Thyroid gland (tissue), 4 donors: ENCODE data around the gene ADAMTS17.

ENCODE experiments used
- POLR2A ChIP-seq, 2 donors: fragments of 450-650 bp; IDR thresholded peaks; one replicate each; pipeline ENCODE4 v1.6.1; 2017; ENCODE audit warnings: antibody characterized with exemption in 2 of 2, mild to moderate bottlenecking in 2 of 2, moderate library complexity in 1 of 2
- TF ChIP-seq, protein P1 (sequence below), 6 experiments: fragments of 200-600 bp in 3 of 6; fragments of 450-650 bp in 3 of 6; sonication (generic) in 3 of 6; IDR thresholded peaks; one replicate each; pipeline ENCODE4 v1.5.1; 2016 to 2019; ENCODE audit warnings: antibody characterized with exemption in 6 of 6, mild to moderate bottlenecking in 2 of 6, inconsistent platforms in 1 of 6, moderate library complexity in 1 of 6

DNA sequence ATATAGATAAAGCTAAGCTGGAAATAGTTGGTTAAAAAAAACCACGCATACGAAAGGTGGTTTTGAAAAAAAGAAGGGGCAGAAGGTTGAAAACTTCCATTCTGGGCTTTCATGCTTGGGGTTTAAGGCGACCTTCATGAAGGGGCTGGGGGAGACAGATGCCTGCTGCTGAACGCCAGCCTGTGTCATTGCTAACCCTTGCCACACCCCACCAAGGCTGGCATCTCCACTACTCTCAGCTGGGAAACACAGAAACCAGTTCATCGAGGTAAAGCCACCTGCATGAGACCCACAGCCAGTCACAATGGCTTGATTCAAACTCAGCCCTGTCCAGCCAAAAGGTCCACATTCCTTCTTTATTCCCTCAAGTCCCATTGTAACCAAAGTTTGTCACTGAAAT is 78.7 kb downstream of the ADAMTS17 start:
- TF ChIP-seq, protein P1, sequence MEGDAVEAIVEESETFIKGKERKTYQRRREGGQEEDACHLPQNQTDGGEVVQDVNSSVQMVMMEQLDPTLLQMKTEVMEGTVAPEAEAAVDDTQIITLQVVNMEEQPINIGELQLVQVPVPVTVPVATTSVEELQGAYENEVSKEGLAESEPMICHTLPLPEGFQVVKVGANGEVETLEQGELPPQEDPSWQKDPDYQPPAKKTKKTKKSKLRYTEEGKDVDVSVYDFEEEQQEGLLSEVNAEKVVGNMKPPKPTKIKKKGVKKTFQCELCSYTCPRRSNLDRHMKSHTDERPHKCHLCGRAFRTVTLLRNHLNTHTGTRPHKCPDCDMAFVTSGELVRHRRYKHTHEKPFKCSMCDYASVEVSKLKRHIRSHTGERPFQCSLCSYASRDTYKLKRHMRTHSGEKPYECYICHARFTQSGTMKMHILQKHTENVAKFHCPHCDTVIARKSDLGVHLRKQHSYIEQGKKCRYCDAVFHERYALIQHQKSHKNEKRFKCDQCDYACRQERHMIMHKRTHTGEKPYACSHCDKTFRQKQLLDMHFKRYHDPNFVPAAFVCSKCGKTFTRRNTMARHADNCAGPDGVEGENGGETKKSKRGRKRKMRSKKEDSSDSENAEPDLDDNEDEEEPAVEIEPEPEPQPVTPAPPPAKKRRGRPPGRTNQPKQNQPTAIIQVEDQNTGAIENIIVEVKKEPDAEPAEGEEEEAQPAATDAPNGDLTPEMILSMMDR (IDR thresholded peaks at IDR 0.05) = no peak
- TF ChIP-seq POLR2A (IDR thresholded peaks at IDR 0.05) = no peak
